Fibroblast of skin of left biceps (primary cell): ENCODE results near the gene DLG2.
"Not testable (repeated sequence)": the region's sequence is repeated elsewhere in the genome, so short reads cannot be mapped to it uniquely, and the experiment has no call there.

ENCODE experiments used
- DNase-seq, 2 experiments: peaks; one replicate each; pipeline ENCODE4 v3.0.0-alpha.2; 2013; ENCODE audit warnings: low read depth in 2 of 2

Gene DLG2

DNA sequence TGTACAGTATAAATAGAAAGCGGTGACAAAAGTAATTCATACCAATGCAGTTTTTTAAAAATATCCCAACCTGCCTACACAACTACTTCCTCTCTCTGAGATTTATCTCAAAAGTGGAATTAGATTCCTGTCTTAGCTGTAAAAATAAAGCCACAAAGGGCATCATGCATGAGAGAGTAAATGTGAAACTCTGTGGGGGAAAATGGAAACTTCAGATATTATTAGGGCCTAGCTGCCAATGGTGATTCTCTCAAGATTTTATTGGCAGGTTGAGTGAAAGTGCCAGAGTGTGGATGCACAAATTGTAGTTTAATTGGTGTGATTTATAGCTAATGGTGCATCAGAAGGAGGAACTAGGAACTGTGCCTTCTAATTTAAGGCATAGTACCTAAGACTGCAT lies 1984.0 kb downstream of the DLG2 start:
- no peak for DNase-seq

DNA sequence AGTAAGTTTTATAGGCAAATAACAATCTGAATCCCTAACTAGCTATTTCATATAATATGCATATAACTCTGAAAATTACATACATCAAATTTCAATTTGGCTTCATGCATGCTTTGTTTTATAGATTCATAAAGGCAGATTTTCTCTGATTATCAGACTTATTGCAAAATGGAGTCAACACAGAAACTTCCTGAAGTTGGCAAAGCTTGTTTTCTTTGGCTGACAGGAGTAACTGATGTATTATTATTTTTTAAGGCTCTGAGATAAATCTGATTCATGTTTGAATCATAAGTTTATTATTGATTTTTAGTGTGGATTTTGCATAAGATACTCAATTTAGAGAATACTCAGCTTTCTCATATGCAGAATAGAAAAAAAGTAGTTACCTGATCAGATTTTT lies 1984.6 kb downstream of the DLG2 start:
- DNase-seq = no peak

DNA sequence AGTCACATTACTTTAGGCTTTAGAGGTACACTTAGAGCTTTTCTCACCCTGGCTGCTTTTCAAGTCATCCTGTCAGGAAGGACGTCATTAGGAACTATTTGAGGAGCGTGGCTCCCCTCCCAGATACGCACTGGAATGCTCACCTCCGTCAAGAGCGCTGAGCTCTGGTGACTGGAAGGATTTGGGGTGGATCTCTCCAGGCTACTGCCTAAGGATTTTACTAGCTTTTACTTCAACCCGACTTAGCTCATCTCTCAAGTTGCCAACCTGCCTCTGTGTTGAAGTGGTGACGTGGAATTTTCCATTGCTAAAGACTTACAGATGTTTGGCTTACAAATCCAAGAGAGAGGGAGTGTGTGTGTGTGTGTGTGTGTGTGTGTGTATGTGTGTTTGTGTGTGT lies 1985.6 kb downstream of the DLG2 start:
- peak; percentile 69 to 72 for DNase-seq

DNA sequence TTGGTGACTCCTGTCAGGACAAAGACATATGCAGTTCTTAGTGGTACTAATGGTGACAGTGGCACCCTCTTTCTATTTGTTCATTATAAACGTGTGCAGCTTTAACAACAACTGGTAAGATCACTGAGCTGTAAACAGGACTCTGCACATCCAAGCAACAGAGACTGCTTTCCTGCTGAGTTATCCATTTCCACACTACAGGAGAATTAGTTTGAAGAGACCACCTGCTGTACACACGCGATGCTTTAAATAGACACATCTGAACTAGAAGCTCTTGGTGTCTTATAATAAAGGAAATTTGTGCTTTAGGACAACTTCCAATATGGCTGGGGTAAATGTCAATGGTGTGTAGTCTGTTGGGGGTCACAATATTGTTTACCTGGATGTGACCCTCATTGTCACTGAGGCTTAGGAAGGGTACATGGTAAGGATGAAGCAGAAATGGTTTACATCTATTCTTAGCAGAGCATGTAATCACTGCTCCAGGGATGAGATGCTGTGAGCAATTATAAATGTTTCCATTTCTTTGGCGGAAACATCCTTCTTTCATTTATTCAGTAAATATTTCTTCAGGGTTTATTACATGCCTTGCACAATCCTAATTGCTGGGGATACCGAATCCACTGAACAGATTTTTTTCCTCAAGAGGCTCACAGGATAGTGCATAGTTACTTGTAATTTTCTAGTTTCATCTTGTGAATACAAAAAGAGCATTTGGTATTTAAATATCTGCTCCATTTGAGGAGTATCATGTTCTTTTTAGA lies 1987.0 kb downstream of the DLG2 start:
- no peak for DNase-seq

DNA sequence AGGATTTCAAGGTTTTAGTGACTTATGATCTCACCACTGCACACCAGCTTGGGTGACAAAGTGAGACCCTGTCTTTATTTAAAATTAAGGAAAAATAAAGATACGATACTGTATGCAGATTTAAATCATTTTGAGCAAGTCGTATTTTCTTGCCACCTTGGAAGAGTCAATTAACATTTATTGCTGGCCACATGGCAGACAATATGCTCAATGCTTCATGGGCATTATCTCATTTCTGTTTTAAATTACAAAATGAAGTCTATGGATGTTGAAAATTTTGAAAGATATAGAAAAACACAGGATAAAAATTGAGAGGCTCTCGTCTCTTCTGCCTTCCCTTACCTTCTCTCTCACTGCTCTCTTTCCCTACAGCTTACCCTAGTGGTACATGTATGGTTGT lies 1992.0 kb downstream of the DLG2 start:
- DNase-seq = no peak

DNA sequence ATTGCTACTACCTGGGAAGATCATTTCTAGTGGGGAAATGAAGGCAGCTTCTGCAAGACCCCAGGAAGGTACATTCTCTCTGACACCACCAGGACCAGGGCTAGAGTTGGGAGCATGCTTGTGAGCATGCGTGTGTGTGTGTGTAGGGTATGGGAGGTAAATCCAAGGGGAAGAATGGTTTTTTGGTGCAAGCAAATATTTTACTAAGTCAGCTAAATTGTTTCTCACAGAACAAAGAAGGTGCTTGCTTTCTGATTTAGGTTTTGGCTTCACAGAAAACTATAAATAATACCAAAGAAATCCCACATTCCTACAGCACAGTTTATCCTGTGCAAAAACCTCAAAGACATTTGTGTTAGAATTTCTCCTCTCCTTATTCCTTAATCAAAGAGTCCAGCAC lies 1996.9 kb downstream of the DLG2 start:
- no peak for DNase-seq

DNA sequence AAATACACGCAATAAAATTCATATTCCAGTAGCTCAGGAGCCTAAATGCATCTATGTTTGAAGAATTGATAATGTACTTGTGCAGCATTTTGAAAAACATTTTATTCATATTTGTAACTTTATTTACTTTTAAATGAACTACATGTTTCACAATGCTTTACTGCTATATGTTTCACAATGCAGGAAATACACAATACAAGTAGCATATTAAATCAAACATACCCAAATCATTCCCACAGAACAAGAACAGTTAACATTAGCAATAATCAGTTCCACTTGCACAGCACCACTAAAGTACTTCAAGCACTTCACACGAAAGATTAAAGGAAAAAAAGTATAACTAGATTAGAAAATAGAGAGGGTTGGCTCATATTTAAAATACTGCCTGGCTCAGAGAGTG lies 1997.4 kb downstream of the DLG2 start:
- no peak for DNase-seq

DNA sequence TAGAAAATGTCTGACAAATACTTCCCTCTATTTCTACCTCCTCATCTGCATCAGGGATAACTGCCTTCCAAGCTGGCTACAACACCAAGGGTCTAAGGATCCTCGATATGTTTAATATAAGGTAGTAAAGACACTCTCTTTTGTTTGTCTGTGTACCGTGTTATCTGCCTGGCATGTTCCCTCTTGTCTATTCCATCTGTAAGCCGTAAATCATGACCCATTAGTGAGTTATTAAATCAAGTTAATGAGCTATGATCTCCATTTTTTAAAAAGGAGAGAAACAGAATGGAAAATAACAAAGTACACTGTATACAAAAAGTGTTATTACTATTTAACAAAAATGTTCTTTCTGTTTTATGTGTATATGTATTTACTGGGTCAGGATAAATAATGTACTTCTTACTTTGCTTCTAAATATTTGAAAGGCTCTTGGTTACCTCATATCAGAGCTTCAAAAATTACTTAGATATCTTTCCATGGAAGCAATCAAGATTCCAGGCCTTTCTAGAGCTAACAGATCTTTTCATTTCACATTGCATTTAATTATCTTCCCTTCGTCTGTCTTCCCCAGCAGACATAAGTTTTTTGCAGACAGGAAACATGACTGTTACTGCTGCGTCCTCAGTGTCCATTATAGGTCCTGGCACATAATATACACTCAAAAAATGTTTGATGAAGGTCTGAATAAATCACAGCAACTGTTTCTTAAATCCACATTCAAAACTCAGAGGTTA lies 1998.4 kb downstream of the DLG2 start:
- DNase-seq = no peak

DNA sequence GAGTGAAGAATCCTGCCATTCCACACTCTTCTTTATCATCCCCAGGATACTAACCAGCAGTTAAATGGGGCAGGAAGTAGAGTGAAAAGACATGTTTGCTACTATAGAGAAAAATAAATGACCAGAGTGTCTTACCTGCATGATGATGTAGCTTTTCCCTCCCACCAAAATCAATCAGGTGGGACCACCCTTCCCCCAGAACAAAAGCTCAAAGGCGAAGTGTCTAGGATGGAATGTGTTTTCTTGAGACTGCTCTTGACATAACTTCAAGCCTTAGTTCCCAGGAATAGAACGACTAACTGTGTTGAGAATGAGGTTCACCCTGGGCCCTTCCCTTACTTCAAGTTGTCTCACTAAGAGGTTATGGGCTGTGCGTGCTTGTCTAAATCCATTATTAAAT lies 2001.8 kb downstream of the DLG2 start:
- DNase-seq = no peak

DNA sequence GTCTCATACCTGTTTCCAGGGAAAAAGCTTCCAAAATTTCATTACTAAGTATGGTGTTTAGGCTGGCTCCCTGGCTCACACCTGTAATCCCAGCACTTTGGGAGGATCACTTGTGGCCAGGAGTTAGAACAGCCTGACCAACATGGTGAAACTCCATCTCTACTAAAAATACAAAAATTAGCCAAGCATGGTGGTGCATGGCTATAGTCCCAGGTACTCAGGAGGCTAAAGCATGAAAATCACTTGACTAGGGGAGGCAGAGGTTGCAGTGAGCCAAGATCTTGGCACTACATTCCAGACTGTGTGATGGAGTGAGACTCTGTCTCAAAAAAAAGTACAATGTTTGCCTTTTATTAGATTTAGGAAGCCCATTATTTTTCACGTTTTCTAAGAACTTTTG lies 2009.5 kb downstream of the DLG2 start:
- no peak for DNase-seq

DNA sequence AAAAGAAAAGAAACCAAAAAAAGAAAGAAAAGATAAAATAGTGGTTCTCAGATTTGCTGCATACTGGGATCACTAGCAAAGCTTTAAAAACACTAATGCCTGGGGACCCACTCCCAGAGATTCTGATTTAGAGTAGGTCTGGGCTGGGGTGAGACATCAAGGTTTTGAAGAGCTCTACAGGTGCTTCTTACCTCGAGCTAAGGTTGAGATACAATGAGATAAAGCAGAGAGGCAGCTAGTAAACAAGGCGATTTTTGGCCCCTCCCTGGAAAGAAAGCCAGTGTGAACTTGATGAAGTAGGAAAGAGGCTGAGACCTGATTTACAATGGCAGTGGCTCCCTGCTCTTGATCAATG lies 2013.4 kb downstream of the DLG2 start:
- DNase-seq = no peak

DNA sequence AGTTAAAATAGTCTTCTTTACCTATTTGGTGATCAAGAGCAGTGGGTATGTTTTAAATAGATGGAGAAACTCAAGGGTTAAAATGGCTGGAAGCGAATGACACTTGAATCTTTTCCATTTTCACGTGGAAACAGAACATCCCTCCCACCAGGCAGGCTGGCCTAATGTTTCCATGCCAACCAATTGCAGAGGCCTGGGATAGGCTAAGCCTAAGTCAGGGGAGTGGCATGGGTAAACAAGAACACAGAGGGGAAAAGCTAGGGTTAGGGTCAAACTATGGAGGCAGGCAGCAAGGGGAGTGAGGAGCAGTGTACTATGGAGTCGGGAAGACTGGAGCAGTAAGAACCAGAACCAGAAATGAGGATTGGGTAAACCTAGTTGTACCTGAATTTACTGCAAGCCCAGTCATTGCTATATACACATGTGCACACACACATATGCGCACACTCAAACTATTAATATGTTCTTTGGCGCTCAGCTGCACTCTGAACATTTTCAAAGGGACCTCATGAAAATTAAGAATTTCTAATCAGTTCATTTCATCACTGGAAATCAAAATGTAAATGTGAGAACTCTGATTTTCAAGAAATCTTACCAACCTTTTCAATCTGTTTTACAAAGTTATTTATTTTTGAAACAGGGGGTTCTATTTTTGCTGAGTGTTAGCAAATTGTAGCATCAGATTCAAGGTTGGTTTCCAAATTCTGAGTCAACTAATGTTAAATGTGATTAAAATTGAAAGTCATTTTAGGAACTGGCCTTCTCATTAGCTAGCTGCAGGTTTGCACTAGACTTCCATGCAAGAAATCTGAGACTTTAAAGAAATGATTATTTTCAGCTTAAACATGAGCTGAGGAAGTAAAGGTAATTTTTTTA lies 2014.0 kb downstream of the DLG2 start:
- no peak for DNase-seq

DNA sequence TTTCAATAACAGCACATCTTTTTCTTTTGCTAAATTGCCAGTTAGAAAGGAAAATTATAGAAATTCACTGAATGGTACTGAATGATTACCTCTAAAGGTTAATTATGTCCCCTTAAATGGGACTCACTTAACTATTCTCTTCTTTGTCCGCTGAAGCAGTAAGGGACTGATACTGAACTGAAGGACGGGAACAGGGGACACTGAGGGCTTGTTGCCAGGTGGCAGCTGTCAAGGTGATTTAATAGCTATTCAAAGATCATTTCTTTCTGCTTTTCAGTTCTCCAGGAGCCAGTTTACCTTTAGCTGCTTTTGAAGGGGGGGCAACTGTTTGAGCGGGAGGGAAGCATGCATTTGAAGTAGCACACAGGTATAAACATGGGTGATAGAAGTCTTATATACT lies 2015.5 kb downstream of the DLG2 start:
- DNase-seq = no peak

DNA sequence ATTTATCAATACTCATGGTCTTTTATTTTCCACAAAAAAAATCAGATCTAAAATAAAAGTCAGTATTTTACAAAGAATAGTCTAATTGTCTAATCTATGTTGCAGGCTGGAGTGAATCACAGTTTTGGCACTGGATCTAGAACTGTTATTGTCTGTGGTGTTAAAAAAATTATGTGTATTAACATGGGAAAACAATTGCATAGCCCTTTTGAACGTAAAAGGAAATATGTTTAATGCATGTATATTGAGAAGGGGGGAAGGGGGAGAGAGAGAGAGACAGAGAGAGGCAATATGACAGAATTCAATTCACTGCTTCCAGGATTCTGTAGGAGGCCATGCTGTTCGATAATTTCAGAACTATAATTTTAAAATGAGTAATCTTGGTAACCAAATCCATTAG lies 2016.1 kb downstream of the DLG2 start:
- no peak for DNase-seq

DNA sequence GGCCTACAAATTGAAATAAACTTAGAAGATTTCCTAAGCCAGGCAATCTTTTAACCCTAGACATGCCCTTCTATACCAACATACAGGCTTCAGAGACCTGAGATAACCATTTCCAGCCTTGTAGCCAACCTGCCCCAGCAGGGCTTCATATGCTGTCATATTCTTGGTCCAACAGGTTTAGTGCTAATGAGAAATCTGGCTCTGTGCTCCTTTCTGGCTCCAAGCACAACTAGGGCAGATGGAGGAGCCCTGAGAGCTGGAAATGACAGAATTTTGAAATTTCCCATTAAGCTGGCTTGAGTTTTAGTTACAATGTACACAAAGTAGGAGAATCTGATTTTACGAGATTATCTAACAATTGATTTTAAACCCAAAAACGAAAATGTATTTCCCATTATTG lies 2018.0 kb downstream of the DLG2 start:
- no peak for DNase-seq

DNA sequence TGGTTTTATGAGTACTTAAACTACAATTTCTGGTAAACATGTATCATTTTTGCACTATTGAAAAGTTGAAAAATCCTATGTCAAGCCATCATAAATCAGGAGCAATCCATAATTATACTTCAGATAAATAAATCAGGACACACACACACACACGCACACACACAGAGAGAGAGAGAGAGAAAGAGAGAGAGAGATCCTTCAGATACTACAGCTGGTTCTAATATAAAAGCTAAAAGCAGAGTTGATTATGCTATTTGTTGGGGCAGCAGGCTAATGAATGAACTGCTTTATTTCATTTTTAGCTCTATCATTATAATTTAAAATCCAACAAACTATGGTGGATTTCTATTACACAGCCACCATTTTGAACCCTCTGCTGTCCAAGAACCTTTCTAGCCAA lies 2018.6 kb downstream of the DLG2 start:
- DNase-seq = no peak

DNA sequence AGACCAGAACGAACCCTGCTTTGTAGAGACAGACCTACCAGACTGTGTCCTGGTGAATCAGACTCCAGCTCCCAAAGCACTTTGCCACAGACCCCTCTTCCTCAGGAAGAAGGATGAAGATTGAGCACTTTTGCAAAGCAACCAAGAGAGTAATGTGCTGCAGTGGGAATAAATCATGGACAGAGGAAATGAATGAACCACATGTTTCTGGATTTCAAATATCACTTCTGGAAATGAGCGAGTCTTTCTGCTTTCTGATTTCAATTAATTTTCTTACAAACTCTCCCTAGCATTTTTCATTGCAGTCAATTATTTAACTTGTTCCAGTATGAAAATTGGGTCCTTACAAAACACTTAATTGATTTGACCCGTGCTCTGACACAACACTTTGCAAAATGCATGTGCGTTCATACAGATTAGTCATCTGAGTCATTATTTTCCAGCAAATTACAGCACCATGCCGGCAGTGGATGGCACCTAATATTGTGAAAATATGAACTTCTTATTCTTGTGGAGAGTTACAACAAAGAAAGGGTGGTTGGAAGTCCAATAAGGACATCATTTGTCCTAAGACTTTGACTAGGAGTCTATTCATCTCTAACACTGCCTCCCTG lies 2025.1 kb downstream of the DLG2 start:
- no peak for DNase-seq

DNA sequence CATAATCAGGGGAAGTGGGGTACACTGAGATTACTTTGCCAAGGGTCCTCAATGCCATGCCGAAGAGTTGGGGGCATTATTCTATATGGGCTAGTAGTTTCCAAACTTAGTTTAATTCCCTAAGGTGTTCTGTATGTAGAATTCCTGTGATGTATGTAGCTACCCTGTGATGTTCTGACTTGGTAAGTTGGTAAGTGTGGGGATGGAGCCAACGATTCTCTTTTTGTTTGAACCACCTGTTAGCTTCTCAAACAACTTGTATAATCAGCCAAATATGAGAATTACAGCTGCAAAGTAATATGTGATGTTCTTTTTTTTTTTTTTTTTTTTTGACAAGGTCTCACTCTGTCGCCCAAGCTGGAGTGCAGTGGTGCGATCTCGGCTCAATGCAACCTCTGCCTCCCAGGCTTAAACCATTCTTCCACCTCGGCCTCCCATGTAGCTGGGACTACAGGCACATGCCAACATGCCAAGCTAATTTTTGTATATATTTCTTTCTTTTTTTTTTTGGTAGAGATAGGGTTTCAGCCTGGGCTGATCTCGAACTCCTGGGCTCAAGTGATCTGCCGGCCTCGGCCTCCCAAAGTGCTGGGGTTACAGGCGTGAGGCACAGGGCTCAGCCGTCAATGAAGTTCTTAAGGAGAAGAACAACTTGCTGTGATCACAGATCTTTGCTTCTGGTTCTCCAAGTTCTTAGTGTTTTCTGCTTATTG lies 2025.8 kb downstream of the DLG2 start:
- DNase-seq = no peak

DNA sequence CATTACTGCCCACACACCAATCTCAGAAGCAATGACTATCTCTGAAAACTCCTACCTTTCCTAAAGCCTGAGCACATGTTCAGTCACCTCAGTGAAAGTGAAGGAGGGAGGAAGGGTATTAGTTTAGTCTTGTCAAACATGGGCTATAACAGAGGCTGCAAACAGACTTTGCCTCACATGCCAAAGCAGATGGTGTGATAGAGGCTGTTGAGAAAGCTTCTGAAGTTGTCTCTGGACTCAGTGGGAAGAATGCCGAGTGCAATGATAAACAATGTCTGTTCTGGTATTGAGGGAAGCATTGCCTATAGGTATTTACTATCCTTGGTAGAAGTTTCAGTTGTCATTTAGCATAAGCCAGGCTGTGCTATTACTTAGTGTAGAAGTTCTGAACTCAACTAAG lies 2026.5 kb downstream of the DLG2 start:
- DNase-seq = no peak

DNA sequence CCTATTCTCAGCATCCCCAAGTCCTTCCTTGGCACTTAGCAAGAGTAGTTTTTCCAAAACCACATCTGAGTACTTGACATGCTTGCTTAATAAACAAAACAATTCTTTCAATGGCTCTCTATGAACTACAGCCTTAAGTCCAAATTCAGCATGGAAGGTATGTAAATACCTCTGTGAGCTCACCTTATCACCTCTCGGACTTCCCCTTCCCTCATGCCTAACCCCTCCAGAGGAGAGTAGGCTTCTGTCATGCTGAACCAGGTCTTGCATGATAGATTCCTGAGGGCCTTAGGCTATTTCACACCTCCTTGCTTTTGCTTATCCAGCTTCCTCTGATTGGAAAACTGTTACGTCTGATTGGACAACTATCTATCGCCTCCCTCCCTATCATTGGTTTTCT lies 2028.1 kb downstream of the DLG2 start:
- no peak for DNase-seq

DNA sequence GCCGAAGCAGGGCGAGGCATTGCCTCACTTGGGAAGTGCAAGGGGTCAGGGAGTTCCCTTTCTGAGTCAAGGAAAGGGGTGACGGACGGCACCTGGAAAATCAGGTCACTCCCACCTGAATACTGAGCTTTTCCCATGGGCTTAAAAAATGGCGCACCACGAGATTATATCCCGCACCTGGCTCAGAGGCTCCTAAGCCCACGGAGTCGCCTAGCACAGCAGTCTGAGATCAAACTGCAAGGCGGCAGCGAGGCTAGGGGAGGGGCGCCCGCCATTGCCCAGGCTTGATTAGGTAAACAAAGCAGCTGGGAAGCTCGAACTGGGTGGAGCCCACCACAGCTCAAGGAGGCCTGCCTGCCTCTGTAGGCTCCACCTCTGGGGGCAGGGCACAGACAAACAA lies 2039.3 kb downstream of the DLG2 start:
- not testable (repeated sequence) for DNase-seq
